GM19328 (cell line): ENCODE data around the gene PAPPA2.
"Not testable (repeated sequence)": the region's sequence is repeated elsewhere in the genome, so short reads cannot be mapped to it uniquely, and the experiment has no call there.

Experiments used
- ATAC-seq: cut with Tn5 transposase; IDR thresholded peaks from one replicate; pipeline ENCODE4 v1.9.1; 2021; ENCODE audit warnings: mild to moderate bottlenecking, moderate library complexity; ENCODE audit not compliant: unreplicated experiment

The PAPPA2 gene

DNA sequence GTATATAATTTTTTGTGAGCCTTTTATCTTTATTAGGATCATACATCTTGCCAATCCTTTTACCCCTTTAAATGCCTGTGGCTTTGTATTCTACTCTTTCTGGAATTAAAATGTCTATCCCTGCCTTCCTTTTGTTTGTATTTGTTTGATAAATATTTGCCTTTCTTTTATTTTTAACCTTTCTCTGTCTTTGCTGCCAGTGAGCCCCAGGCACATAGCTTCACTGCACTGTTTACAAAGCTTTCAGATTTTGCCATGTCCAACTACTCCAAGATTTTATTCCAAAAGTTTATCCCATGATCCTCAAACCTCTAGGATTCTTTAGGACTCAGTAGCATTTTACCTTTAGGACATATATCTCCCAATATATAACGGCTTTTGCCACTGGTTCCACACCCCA is 281.2 kb downstream of the PAPPA2 start:
- no peak for ATAC-seq

DNA sequence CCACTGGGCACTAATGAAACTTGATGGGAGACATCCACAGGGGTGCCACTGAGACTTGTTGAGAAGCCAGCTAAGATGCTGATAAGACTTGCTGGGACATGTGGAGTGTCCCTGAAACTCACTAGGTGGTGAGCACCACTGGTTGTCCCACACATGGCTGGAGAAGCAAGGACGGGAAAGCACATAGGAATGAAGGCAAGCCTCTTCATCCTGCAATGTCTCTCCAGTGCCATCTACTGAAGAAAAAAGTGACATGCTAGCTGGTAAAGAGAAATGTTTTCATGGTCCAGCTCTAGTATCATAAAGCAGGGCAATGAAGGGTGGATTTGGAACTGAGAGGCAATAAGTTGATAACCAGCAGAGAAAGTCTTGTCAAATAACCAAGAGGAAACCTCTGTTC is 283.0 kb downstream of the PAPPA2 start:
- no peak for ATAC-seq

DNA sequence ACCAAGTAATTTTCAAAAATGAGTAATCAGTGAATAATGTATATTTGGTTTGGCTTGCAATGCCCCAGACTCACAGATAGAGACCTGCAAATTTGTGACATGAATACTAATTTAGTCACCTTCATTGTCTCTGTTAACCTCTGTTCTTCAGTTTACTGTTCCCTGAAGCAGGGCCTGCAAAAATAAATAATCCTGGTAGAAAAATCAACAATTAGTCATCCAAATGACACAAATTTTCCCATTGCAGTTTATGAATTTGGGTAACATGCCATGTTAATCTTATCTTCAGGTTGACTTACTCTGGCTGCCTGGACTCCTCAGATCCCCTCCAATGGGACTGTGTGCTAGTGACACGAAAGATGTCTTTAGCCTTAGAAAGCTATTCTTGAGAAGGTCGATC is 289.5 kb downstream of the PAPPA2 start:
- no peak for ATAC-seq

DNA sequence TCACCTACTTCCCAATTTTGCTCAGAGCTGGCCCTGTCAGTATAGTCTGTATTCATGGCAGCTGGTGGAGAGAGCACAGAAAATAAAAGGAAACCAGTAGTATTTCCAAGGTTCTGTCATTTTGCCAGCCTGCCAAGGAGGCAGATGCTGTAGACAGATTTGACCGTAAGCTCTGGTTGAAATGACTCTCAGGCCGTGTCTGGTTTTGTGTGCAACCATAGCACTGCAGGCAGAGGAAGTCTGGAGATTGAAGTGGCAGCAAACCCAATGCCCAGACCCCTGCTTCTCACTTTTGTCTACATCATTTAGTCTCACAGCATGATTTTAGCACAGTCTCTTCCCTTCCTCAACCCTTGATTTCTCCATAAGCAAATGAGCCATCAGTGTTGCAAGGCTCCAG is 291.7 kb downstream of the PAPPA2 start:
- ATAC-seq: no peak

DNA sequence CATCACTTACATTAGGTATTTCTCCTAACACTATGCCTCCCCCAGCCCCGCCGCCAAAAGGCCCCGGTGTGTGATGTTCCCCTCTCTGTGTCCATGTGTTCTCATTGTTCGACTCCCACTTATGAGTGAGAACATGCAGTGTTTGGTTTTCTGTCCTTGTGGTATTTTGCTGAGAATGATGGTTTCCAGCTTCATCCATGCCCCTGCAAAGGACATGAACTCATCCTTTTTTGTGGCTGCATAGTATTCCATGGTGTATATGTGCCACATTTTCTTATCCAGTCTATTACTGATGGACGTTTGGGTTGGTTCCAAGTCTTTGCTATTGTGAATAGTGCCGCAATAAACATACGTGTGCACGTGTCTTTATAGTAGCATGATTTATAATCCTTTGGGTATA is 293.8 kb downstream of the PAPPA2 start:
- not testable (repeated sequence) for ATAC-seq

DNA sequence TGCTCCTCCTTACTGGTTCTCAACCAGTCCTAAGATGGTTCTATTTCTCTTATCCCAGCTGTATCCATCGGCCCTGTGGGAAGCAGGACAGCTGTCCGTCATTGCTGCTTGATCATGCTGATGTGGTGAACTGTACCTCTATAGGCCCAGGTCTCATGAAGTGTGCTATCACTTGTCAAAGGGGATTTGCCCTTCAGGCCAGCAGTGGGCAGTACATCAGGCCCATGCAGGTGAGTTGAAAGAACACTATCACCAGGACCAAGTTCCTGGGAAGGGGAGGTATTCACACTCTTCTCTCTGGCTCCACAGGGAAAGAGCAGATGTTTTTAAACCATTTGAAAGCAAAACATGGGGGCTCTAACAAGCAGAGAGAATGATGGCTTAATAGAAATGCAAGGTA is 302.6 kb downstream of the PAPPA2 start:
- ATAC-seq: no peak

DNA sequence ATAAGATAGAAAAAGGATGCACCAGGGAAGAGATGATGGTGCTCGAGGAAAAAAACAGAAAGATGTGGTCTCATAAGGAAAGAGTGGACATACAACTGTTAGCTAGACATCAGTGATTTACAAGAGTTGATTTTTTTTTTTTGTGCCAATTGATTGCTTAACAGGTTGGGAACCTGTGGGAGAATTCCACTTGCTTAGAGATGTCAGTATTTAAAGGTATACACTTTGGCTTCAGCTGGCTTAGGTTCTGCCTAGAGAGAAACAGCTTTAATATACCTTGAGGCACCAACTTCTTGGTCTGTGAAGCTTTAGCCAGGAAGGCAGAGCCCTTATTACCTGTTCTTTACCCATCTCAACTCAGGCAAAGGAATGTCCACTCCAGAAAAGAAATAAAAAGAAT is 303.8 kb downstream of the PAPPA2 start:
- ATAC-seq: no peak

DNA sequence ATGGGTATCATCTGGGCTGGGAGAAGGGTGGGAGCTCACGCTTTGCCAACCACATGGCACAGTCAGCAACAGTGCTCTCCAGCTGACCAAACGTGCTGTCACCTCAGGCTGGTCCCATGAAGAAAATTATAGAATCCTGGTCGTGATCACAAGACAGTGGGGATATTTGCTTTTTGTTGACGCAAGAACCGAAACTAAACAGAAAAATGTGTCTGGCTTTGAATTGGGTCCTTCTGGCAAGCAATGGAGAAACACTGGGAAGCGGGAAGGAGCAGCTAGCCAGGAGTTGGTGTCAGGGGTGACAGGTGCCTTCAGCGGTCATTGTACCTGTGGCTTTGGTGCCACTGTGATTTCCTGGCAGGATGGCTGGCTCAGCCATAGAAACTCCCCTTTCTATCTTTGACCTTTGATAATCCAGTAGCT is 304.8 kb downstream of the PAPPA2 start:
- ATAC-seq: no peak

DNA sequence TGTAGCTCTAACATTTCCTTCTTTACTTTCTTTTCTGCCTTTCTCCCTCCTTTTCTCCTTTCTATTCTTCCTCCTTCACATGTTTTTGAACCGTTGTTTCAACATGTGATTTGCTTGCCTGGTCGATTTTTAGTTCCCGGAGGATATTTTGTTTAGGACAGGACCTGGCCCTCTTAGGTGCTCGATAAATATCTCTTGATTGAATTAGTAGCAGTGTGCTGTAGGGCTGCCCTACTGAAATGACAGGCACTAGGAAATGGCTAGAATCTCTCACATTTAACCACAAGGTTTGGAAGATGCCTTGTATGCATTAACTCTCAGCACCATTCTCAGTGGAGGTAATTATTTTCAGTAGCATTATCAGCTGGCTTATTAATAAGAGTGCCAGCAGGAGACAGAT is 305.6 kb downstream of the PAPPA2 start:
- no peak for ATAC-seq

DNA sequence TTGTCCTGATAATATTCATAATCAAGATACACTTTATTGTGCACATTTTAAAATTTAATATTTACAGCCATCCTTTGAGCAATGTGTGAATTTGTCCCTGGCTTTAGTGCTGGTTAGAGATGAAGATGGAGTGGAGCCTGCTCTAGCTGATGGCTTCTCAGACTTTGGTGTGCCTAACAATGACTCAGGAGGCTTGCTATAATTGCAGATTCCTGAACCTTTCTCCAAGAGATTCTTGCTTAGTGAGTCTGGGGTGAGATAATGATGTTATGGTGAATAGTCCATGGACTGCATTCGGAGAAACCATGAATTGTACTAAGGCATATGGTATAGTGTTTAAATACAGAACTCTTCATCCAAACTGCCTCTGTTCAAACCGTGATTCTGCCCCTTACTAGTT is 307.1 kb downstream of the PAPPA2 start:
- ATAC-seq: no peak

DNA sequence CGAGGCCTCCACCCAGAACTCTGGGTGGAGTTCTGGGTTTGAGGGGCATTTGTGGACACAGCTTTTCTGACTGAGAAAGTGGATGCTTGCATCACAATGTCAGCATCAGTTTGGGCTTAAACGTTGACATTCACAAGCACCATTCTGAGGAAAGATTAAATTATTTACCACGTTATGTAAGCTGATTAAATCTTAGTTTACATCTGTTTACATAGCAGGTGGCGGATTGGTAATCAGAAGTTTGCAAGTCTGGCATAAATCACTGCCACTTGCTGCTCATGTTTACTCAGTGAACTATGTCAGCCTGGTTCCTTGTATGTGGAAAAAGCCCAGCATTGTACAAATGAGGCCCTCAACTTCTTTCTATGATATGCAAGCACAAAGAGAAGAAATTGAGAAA is 310.1 kb downstream of the PAPPA2 start:
- ATAC-seq: no peak

DNA sequence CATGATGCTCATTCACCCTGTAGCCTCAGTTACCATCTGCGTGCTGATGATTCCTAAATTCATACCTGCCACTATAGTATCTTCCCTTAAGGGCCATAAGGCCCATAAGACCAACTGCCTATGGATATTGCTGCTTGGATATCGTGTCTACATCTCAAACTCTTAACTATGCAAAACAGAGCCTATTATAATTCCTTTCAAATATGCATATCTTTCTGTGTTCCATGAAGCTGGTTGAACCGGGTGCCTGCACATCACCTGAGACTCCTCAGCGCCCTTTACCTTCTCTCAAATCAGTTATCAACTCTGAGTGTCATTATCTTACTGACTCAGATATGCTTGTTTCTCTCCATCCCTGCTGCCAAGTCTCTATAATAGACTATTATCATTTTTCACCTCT is 311.2 kb downstream of the PAPPA2 start:
- ATAC-seq: no peak

DNA sequence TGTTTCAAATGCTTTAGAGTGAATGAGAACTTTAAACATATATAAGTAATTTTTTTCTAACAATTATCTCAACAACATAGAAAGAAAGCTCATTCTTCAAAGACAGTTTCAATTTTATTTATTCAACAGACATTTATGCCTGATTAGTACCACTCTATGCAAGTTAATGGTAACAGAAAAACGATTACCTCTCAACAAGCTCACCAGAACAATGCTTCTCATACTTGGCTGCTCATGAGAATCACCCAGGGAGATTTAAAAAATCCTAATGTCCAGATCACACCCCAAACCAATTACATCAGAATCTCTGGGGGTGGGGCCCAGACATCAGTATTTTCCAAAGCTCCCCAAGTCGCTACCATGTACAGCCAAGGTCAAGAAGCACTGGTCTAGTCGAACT is 312.4 kb downstream of the PAPPA2 start:
- ATAC-seq: no peak

DNA sequence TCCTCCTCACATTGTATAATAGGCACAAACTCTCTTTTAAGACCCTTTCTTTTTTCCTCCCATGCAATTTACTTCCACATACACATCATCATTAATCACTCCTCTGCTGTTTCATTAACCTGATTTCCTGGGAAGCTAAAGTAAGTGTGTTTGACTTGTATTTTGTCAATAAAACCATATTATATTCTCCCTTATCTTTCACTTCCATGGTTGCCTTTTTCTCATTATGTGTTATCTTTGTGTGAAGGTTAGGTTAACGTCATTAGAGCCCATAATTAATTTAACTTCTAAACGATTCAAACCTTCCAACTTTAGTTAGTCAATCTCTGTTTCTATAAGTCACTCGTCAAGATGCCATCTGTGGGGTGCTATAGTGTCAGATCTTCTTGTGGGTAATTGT is 313.0 kb downstream of the PAPPA2 start:
- no peak for ATAC-seq

DNA sequence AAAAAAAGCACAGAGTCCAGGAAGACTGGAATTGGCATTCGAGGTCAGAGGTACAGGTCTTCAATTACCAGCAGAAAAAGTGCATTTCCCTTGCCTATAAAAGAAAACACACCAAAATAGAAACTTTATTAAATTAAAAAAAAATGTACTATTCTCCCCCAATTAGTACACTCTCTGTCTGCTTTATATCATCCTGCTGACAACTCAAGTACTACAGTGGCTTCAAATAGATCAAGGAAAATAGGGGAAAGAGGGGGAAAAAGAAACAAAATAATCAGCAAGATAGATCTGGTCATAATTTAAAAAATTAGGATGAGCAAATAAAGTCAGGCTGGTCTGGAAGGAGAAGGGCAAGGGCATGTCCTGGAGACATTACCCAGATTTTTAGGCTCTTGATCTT is 315.1 kb downstream of the PAPPA2 start:
- ATAC-seq: no peak

DNA sequence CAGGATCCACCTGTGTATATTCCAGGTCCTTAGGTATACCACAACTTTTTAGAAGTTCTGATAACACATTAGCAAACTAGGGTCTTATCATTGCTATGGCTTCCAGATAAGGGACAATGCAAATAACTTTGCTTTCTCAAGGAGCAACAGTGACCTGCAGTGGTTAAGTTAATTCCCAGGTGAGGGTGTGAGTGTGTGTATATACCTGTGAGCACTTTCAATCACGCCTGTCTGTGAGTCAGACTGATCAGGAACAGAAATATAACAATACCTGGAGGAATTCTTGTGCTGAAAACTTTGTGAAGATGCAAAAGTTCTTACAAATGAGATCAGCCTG is 317.0 kb downstream of the PAPPA2 start:
- ATAC-seq: no peak

DNA sequence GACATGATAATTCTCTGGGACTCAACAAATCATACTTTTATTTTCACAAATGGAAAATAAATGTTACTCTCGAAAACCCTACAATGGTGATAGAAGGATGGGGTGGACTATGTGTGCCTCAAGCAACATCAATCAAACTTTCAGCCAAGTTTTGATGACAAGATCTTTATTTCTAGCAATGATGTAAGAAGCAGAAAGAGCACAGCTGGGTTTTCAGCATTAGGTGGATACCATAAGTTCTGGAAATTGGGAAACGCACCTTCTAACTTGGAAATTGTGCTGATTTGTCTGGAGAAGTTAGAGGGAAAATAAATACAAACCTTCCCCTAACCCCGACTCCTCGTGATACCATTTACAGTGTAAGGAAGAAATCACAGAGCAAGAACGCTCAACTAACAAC is 320.3 kb downstream of the PAPPA2 start:
- ATAC-seq: no peak

DNA sequence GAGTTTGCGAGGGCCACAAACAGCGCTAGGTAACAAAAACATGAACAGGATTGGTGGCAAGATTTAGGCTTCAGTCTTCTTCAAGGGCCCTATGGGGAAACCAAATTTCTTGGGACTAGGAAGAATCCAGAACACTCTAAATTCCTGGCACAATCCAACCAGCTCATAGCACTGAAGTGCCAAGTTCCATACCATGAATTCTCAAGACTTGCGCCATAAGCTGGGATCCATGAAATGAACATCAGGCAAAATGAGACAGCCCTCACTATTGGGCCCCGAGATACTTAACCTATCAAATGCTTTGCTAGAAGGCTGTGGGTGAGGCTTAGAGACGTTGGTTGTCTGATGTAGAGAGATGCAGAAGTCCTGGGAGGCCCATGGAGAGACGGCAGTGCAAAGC is 322.1 kb downstream of the PAPPA2 start:
- no peak for ATAC-seq

DNA sequence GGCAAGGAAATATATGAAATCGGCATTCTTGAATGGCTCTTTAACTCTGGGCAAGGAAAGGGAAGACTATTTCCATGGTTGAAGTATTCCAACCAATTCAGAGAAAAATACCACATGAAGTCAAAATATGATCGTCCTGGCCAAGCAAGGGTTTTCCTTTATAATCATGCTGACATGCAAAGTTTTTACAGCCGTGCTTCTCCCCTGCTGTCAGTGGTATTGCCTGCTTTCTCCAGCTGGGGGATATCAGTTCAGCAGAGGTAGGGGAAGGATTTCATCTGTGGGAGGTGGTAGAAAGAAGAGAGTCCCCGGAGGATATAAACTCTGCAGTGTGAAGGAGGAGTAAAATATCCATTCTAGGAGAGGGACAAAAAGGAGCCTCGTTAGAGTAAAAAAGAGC is 322.8 kb downstream of the PAPPA2 start:
- ATAC-seq: no peak

DNA sequence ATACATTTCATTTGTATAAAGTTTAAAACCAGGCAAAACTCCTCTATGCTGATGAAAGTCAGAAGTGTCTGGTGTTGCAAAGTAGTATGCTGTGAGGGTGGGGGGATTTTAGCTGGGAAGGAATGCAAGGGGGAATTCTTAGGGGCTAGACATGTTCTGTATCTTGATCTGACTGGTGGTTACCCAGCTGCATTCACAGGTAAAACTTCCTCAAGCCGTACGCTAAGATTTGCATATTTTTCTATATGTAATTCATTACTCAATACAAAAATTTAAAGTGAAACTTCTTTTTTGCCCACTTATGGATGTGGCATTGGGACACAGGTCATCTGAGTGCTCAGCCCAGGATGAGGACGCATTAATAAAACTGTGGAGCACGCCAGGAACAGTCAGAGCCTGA is 323.3 kb downstream of the PAPPA2 start:
- no peak for ATAC-seq

DNA sequence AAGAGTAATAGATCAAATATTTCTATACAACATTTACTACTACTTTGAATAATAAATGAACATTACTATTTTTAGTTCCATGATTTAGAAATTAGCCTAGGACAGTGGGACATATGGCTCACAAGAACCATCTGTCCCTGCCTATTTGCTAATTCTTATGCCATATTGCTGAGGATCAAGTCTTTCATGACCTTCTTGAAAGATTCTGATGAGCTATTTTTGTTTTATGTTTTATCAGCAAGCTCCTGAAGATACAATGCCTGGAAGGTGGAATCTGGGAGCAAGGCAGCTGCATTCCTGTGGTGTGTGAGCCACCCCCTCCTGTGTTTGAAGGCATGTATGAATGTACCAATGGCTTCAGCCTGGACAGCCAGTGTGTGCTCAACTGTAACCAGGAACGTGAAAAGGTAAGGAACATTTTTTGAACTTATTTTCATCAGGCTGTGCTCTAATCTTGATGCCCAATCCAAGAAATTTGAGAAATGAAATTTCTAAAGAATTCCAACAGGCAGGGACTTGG is 326.7 kb downstream of the PAPPA2 start:
- no peak for ATAC-seq

DNA sequence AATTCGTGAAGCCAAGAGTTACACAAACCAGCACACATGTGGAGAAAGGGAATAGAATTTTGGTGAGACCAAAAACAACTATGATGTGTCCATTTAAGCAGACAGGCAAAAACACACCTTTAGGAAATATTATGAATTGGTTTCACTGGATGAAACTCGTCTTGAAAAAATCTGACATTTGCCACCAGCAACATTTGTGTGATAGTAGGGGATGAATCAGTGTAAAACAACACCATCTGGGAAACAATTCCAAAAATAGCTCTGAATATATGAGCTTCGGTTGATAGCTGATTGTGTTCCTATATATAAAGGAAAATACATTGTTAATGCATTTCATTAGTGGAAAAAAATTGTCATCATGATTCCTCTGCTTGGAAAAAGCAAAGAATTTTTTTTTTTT is 327.8 kb downstream of the PAPPA2 start:
- ATAC-seq: no peak

DNA sequence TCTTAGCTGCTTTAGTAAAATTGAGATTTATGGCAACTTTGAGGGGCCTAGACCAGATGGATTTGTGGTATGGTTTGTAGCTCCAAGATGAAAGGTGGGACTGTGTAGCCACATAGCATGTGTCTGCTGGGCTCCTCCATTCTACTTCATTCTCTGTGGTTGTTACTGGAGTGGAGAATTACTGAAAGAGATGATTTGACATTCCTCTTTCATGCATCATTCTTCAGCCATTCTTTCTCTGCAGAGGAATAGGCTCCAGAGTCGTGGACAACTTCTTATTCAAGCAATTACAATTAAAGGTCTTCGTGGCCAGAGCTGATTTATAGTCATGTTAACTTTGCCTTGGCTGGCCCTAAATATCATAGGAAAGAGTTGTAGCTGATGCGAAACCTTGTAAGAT is 328.9 kb downstream of the PAPPA2 start:
- no peak for ATAC-seq

DNA sequence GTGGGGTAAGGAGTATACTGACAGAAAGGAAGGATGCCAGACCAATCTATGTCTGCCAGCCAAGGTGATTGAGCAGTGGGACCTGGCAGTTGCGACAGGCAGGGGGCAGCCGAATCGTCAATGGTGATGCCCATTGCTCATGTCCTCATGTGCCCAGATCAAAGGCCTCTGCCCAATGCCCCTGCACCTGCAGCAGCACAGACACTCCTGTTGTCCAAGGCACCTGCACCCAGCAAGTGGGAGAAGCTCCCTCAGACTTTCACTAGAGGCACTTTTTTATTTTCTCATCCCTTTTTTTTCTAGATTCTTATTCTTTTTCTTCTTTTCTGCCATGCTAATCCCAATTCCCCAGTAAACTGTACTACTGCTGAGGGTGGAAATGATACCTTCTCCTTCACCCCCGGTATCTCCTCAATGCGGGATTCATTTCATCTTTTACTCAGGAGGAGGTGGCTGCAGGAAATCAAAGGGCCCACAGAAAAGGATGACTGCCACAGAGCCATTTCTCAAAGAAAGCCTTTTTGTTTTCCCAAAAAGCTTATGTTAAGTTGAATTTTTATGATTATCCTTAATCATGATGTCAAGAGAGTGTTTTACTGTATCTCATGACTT is 332.0 kb downstream of the PAPPA2 start:
- ATAC-seq: no peak
